Measurements from ENCODE around the gene CFAP57.

DNA sequence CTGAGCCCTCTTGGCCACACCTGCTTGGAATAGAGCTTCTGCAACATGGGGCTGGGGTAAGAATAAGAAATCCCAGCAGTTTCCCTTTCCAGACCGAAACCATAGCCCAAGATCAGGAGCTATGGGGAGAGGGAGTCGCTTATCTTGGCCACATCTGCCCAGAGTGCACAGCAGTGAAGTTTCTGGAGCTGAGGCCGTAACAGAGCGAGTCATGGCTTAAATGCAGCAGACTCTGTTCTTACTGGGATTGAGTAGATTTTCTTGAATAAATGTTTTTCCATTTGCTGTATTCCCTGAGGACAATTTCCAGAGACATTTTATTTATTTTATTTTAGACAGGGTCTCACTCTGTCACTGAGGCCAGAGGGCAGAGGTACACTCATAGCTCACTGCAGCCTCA lies 33.5 kb downstream of the CFAP57 start:
- TF ChIP-seq, protein P1, sequence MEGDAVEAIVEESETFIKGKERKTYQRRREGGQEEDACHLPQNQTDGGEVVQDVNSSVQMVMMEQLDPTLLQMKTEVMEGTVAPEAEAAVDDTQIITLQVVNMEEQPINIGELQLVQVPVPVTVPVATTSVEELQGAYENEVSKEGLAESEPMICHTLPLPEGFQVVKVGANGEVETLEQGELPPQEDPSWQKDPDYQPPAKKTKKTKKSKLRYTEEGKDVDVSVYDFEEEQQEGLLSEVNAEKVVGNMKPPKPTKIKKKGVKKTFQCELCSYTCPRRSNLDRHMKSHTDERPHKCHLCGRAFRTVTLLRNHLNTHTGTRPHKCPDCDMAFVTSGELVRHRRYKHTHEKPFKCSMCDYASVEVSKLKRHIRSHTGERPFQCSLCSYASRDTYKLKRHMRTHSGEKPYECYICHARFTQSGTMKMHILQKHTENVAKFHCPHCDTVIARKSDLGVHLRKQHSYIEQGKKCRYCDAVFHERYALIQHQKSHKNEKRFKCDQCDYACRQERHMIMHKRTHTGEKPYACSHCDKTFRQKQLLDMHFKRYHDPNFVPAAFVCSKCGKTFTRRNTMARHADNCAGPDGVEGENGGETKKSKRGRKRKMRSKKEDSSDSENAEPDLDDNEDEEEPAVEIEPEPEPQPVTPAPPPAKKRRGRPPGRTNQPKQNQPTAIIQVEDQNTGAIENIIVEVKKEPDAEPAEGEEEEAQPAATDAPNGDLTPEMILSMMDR (IDR thresholded peaks at IDR 0.05; ENCODE audit: insufficient read depth, low read length, poor library complexity, severe bottlenecking): no peak
- no peak for TF ChIP-seq EZH2phosphoT487 (conservative IDR thresholded peaks at IDR 0.05; ENCODE audit: low read length)
